SK-N-SH (cell line): ENCODE measurements around the gene CDKAL1. TPM values are rescaled to one million over a fixed set of nuclear protein-coding genes. Genes with fewer than 3 reads are reported as not detected.

Experiments
- CTCF ChIA-PET: fragments of 300-600, 350-600 bp; formaldehyde crosslinking; extraction: SDS; loops from one replicate; lab custom pipeline; 2021; lab: Yijun Ruan, JAX
- POLR2A ChIA-PET: fragments of 350-600 bp; sonication (Branson Sonifier 250); formaldehyde crosslinking; extraction: SDS; loops from one replicate; lab custom pipeline; 2020; ENCODE audit warnings: antibody characterized with exemption, inconsistent platforms; lab: Yijun Ruan, JAX
- DNase-seq: peaks from one replicate; pipeline ENCODE4 v3.0.0; 2012
- H2AFZ ChIP-seq: fragments of 200-600 bp; sonication (generic); 2 replicates; pipeline ENCODE4 v1.8.1; 2016; ENCODE audit warnings: antibody characterized with exemption, mild to moderate bottlenecking, low read depth
- H3F3A ChIP-seq: fragments of 200-600 bp; sonication (generic); replicated peaks from 2 replicates; pipeline ENCODE3; 2016; ENCODE audit warnings: antibody characterized with exemption, mild to moderate bottlenecking; ENCODE audit not compliant: insufficient read depth
- H3K27ac ChIP-seq, 2 experiments: fragments of 200-500 bp in 1 of 2; fragments of 200-600 bp in 1 of 2; sonication (Bioruptor generic) in 1 of 2; sonication (generic), shearing (Covaris generic) in 1 of 2; 2 replicates each; pipeline versions ENCODE4 v1.5.1 to v1.6.1; 2014 to 2016; ENCODE audit warnings: low read depth in 2 of 2, inconsistent platforms in 1 of 2, low read length in 1 of 2, mild to moderate bottlenecking in 1 of 2, mixed read lengths in 1 of 2
- H3K27me3 ChIP-seq: fragments of 200-600 bp; sonication (generic), shearing (Covaris generic); 2 replicates; pipeline ENCODE4 v1.6.1; 2016; ENCODE audit warnings: mixed run types; ENCODE audit not compliant: insufficient read depth
- H3K36me3 ChIP-seq, 2 experiments: fragments of 200-500 bp in 1 of 2; fragments of 200-600 bp in 1 of 2; sonication (Bioruptor generic) in 1 of 2; sonication (generic) in 1 of 2; replicated peaks in 1 of 2; 2 replicates each; pipeline versions ENCODE3 to v1.5.1; 2014 to 2016; ENCODE audit warnings: low read length in 1 of 2, mild to moderate bottlenecking in 1 of 2; ENCODE audit not compliant: insufficient read depth in 2 of 2, control insufficient read depth in 1 of 2
- H3K4me1 ChIP-seq, 2 experiments: fragments of 200-500 bp in 1 of 2; fragments of 200-600 bp in 1 of 2; sonication (Bioruptor generic) in 1 of 2; sonication (generic), shearing (Covaris generic) in 1 of 2; 2 replicates each; pipeline versions ENCODE4 v1.5.1 to v1.6.1; 2014 to 2016; ENCODE audit warnings: low read depth in 1 of 2, low read length in 1 of 2, mixed run types in 1 of 2; ENCODE audit not compliant: insufficient read depth in 2 of 2, control insufficient read depth in 1 of 2
- H3K4me2 ChIP-seq: fragments of 200-600 bp; sonication (generic), shearing (Covaris generic); 2 replicates; pipeline ENCODE4 v1.6.1; 2017; ENCODE audit warnings: mixed run types
- H3K4me3 ChIP-seq, 2 experiments: fragments of 200-500 bp in 1 of 2; fragments of 200-600 bp in 1 of 2; sonication (Bioruptor generic) in 1 of 2; sonication (generic), shearing (Covaris generic) in 1 of 2; 2 replicates each; pipeline versions ENCODE4 v1.5.1 to v1.8.1; 2014 to 2016; ENCODE audit warnings: low read depth in 2 of 2, inconsistent platforms in 1 of 2, low read length in 1 of 2, mild to moderate bottlenecking in 1 of 2, mixed read lengths in 1 of 2, moderate library complexity in 1 of 2
- H3K79me2 ChIP-seq: fragments of 200-600 bp; sonication (generic); 2 replicates; pipeline ENCODE4 v1.8.1; 2017; ENCODE audit warnings: mild to moderate bottlenecking; ENCODE audit not compliant: insufficient read depth
- H3K9ac ChIP-seq: fragments of 200-600 bp; sonication (generic); 2 replicates; pipeline ENCODE4 v1.6.1; 2017; ENCODE audit warnings: mixed run types
- H3K9me2 ChIP-seq: fragments of 200-600 bp; sonication (generic); 2 replicates; pipeline ENCODE4 v1.6.1; 2017; ENCODE audit warnings: mixed run types
- H3K9me3 ChIP-seq: fragments of 200-600 bp; sonication (generic); 2 replicates; pipeline ENCODE4 v1.6.1; 2017; ENCODE audit warnings: mixed run types, mild to moderate bottlenecking, moderate library complexity
- H4K20me1 ChIP-seq: fragments of 200-600 bp; sonication (generic); 2 replicates; pipeline ENCODE4 v1.6.1; 2017; ENCODE audit warnings: mild to moderate bottlenecking, mixed run types; ENCODE audit not compliant: insufficient read depth
- EP300 ChIP-seq, 2 experiments: IDR thresholded peaks; 2 replicates each; pipeline versions ENCODE4 v1.4.0 to v1.6.1; 2012; ENCODE audit warnings: borderline replicate concordance in 1 of 2, low read depth in 1 of 2, low read length in 1 of 2
- JUND ChIP-seq: IDR thresholded peaks from 2 replicates; pipeline ENCODE4 v1.4.0; 2012
- NRF1 ChIP-seq: IDR thresholded peaks from 2 replicates; pipeline ENCODE4 v1.6.1; 2012; ENCODE audit warnings: low read depth, mild to moderate bottlenecking, low read length
- RAD21 ChIP-seq: IDR thresholded peaks from 2 replicates; pipeline ENCODE4 v1.6.1; 2012; ENCODE audit warnings: mild to moderate bottlenecking, low read length
- RXRA ChIP-seq: IDR thresholded peaks from 2 replicates; pipeline ENCODE4 v1.4.0; 2012; ENCODE audit warnings: low read depth, mild to moderate bottlenecking, borderline replicate concordance
- SIN3A ChIP-seq: IDR thresholded peaks from 2 replicates; pipeline ENCODE4 v1.6.1; 2012; ENCODE audit warnings: low read depth, mild to moderate bottlenecking, low read length, moderate library complexity, borderline replicate concordance
- TCF12 ChIP-seq: IDR thresholded peaks from 2 replicates; pipeline ENCODE4 v1.4.0; 2012
- TEAD4 ChIP-seq: IDR thresholded peaks from 2 replicates; pipeline ENCODE4 v1.4.0; 2012; ENCODE audit warnings: mild to moderate bottlenecking, borderline replicate concordance; ENCODE audit not compliant: insufficient read depth
- WGBS: methylation state at CpG from one replicate; pipeline ENCODE4 v1.1.6; 2017; ENCODE audit warnings: low lambda C conversion rate; 5-methylcytosine and 5-hydroxymethylcytosine counted together
- polyA plus RNA-seq, 3 experiments: library from polyadenylated mRNA; depleted of rRNA; stranded (reverse); fragments of >200 nt; gene quantifications; 2 replicates each; pipeline ENCODE4 v1.2.3, GENCODE V29; 2012

The CDKAL1 gene
- polyA plus RNA-seq, 1 of the 3 experiments (the other 2 are of a cell fraction) = 2.6 TPM

DNA sequence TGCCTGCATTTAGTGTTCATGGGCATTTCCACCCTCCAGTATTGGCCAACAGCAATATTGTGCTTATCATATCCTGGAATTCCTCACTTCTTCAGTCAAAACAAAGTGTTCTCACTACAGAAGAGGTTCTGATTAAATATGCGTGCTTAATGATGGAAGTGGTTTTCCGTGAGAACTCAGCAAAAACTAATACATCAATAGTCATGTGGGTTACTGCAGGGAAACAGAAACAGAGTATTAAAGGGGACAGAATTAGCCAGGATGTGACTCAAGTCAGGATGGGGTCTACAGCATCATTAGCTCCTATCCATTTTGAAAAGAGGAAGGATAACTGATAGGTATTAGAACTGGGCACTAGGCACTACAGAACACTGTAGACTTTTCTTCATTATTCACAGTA lies 384.6 kb downstream of the CDKAL1 start:
- H2AFZ ChIP-seq = no peak overlapping the region
- H3K9ac ChIP-seq = no peak overlapping the region
- no peak overlapping the region for H3K27ac ChIP-seq
- TF ChIP-seq TEAD4 (no peak), TCF12 (no peak), RAD21 (no peak), EP300 (IDR thresholded peaks at IDR 0.05; ENCODE audit: borderline replicate concordance in 1 of 2, low read depth in 1 of 2, low read length in 1 of 2) (no peak)
- POLR2A ChIA-PET = no interaction called here
- no peaks in the 10 kb centered on the region for H3K79me2 ChIP-seq
- no peaks in the 10 kb centered on the region for H3K27me3 ChIP-seq
- no peaks in the 10 kb centered on the region; a peak in 1 of 4 replicates for H3K4me1 ChIP-seq
- H3K9me3 ChIP-seq = 0 out of 2 replicates have a peak, but pooled peaks cover 5% of the 10 kb centered on the region
- no peak for DNase-seq
- H3K4me2 ChIP-seq = no peak overlapping the region
- CTCF ChIA-PET = no interaction called here
- no peaks in the 10 kb centered on the region for H3F3A ChIP-seq
- no peak overlapping the region for H3K4me3 ChIP-seq
- no peaks in the 10 kb centered on the region for H4K20me1 ChIP-seq
- H3K9me2 ChIP-seq = no peaks in the 10 kb centered on the region
- H3K36me3 ChIP-seq = peaks cover 0 to 5% of the 10 kb centered on the region in 2 experiments
- whole genome bisulfite sequencing = 97% methylated on average over 2 of the region's 2 CpGs

DNA sequence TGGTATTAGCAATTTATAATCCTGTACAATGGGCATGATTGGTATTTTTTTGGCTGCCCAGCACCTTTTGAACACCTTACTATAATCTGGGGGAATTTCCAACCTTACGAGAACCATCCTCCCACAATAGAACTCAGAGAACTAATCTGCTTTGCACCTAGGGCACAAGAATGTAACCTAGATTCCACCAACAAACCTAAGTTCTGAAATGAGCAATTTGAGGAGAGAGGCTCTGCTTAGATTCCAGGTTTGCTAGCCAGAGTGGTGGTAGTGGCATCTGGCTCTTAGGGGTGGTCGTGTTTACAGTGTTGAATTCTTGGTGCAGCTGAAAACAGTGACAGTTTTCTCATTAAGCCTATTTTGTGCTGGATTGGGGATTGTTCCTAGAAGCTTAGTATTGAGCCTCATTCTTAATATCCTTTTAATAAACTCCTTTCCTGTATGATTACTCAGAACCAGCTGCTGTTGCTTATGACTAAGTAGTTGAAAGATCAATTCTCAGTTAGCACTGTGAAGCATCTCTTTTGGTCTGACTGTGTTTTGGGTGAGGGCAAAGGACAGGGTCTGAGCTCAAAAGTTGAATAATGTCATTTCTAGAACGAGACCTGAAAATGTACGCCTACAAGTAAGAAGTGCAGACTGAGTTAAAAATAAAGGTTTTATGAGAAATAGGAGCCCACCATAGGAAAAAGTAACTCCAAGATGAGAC lies 385.6 kb downstream of the CDKAL1 start:
- Histone ChIP-seq H3K27me3 (no peaks in the 10 kb centered on the region), H3F3A (no peaks in the 10 kb centered on the region), H3K4me2 (no peak overlapping the region), H3K9ac (no peak overlapping the region), H3K9me2 (no peaks in the 10 kb centered on the region), H3K4me3 (no peak overlapping the region), H4K20me1 (no peaks in the 10 kb centered on the region), H3K4me1 (no peaks in the 10 kb centered on the region; a peak in 1 of 4 replicates), H3K79me2 (no peaks in the 10 kb centered on the region), H3K9me3 (0 out of 2 replicates have a peak, but pooled peaks cover 5% of the 10 kb centered on the region), H2AFZ (no peak overlapping the region), H3K36me3 (peaks cover 0 to 5% of the 10 kb centered on the region in 2 experiments), H3K27ac (no peak overlapping the region)
- DNase-seq = no peak
- CTCF ChIA-PET = no interaction called here
- TF ChIP-seq RXRA (no peak), SIN3A (no peak), JUND (no peak), RAD21 (no peak)
- POLR2A ChIA-PET = no interaction called here
- 92% methylated on average over 4 of the region's 4 CpGs for WGBS

DNA sequence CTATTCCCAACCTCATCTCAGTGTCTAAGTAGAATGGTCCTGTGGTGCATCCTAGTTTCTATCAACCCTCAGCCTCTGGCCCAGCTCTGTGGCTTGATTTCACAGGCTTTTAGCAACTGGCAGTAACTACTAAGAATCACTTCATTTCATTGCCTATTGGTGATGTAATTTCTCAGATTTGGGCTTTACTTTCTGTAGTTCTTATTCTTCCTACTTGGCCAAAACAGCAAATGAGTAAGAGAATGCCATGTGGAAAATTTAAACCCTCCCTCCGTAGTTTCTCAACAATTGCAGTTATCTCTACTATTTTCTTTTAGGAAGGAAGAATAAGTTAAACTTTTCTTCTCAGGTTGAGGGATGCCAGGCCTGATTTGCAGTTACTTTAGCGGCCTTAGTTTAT lies 387.3 kb downstream of the CDKAL1 start:
- Histone ChIP-seq H3K9me3 (no peaks in the 10 kb centered on the region), H3F3A (no peaks in the 10 kb centered on the region), H3K9me2 (no peaks in the 10 kb centered on the region), H3K4me1 (no peaks in the 10 kb centered on the region; a peak in 1 of 4 replicates), H3K4me3 (no peak overlapping the region), H3K4me2 (no peak overlapping the region), H3K36me3 (no peaks in the 10 kb centered on the region), H3K9ac (no peak overlapping the region), H3K27ac (no peak overlapping the region), H2AFZ (no peak overlapping the region), H3K27me3 (no peaks in the 10 kb centered on the region), H3K79me2 (no peaks in the 10 kb centered on the region), H4K20me1 (no peaks in the 10 kb centered on the region)
- no peak for DNase-seq
- 97% methylated on average over 2 of the region's 2 CpGs for WGBS
- ChIA-PET CTCF (interaction anchor here (1.3 kb wide), 1 partner anchor 37 kb away, joined by 3 read pairs; no protein-coding TSS in a partner anchor), POLR2A (no interaction called here)
- TF ChIP-seq NRF1 = no peak
